ENCODE results near the gene GDNF.

The GDNF gene

GRCh38 chr5:37833990-37834389, 5.9 kb downstream of the GDNF start:
- POLR2A ChIA-PET, result interaction anchor here (1.6 kb wide), 1 partner anchor 11 kb away, joined by 3 read pairs; no protein-coding TSS in a partner anchor
- no peak for DNase-seq (ENCODE audit: extremely low spot score)
- CTCF ChIA-PET, result no interaction called here
- TF ChIP-seq ARNT (IDR thresholded peaks at IDR 0.05), result no peak
- TF ChIP-seq FOXA1 (IDR thresholded peaks at IDR 0.05), result no peak
- TF ChIP-seq TARDBP (IDR thresholded peaks at IDR 0.05), result no peak
- TF ChIP-seq HDGF (IDR thresholded peaks at IDR 0.05; ENCODE audit: borderline replicate concordance), result no peak
- TF ChIP-seq SP1 (IDR thresholded peaks at IDR 0.05), result no peak
- no peak for TF ChIP-seq CTBP1 (IDR thresholded peaks at IDR 0.05; ENCODE audit: borderline replicate concordance)
- TF ChIP-seq ZNF384 (IDR thresholded peaks at IDR 0.05), result no peak
- TF ChIP-seq FOXK2 (IDR thresholded peaks at IDR 0.05), result no peak
- TF ChIP-seq L3MBTL2 (conservative IDR thresholded peaks at IDR 0.05), result no peak
- TF ChIP-seq PKNOX1 (IDR thresholded peaks at IDR 0.05), result no peak
- no peak for TF ChIP-seq SUZ12 (IDR thresholded peaks at IDR 0.05)
- no peak for TF ChIP-seq NFRKB (IDR thresholded peaks at IDR 0.05)
- no peak for TF ChIP-seq LEF1 (IDR thresholded peaks at IDR 0.05; ENCODE audit: borderline replicate concordance)
- no peak for TF ChIP-seq FOXM1 (IDR thresholded peaks at IDR 0.05; ENCODE audit: borderline replicate concordance)

GRCh38 chr5:37831821-37832534, 7.9 kb downstream of the GDNF start:
- CTCF ChIA-PET, result no interaction called here

GRCh38 chr5:37830348-37830747, 9.5 kb downstream of the GDNF start:
- ChIA-PET CTCF (interaction anchor here (1.1 kb wide), 1 partner anchor 56 kb away, joined by 3 read pairs; no protein-coding TSS in a partner anchor), POLR2A (no interaction called here)

More at GRCh38 chr5:37831821-37832534, 7.9 kb downstream of the GDNF start:
- TF ChIP-seq PKNOX1 (IDR thresholded peaks at IDR 0.05) (no peak), FOXM1 (IDR thresholded peaks at IDR 0.05; ENCODE audit: borderline replicate concordance) (no peak), FOXK2 (IDR thresholded peaks at IDR 0.05) (no peak), SUZ12 (IDR thresholded peaks at IDR 0.05) (no peak)
- no peak for DNase-seq (ENCODE audit: extremely low spot score)
- POLR2A ChIA-PET, result no interaction called here

GRCh38 chr5:37825334-37825915, 14.4 kb downstream of the GDNF start:
- ChIA-PET CTCF (no interaction called here), POLR2A (no interaction called here)
- TF ChIP-seq ZNF384 (IDR thresholded peaks at IDR 0.05), result no peak
- no peak for TF ChIP-seq PKNOX1 (IDR thresholded peaks at IDR 0.05)
- no peak for TF ChIP-seq FOXK2 (IDR thresholded peaks at IDR 0.05)
- TF ChIP-seq ELF4 (IDR thresholded peaks at IDR 0.05), result no peak
- no peak for TF ChIP-seq FOXM1 (IDR thresholded peaks at IDR 0.05; ENCODE audit: borderline replicate concordance)
- TF ChIP-seq CTBP1 (IDR thresholded peaks at IDR 0.05; ENCODE audit: borderline replicate concordance), result no peak
- TF ChIP-seq FOXA1 (IDR thresholded peaks at IDR 0.05), result no peak
- TF ChIP-seq HDGF (IDR thresholded peaks at IDR 0.05; ENCODE audit: borderline replicate concordance), result no peak
- TF ChIP-seq ARNT (IDR thresholded peaks at IDR 0.05), result no peak
- no peak for TF ChIP-seq TARDBP (IDR thresholded peaks at IDR 0.05)
- no peak for TF ChIP-seq SP1 (IDR thresholded peaks at IDR 0.05)
- TF ChIP-seq NFRKB (IDR thresholded peaks at IDR 0.05), result no peak
- no peak for TF ChIP-seq BHLHE40 (IDR thresholded peaks at IDR 0.05; ENCODE audit: borderline replicate concordance)
- TF ChIP-seq SUZ12 (IDR thresholded peaks at IDR 0.05), result no peak
- no peak for TF ChIP-seq LEF1 (IDR thresholded peaks at IDR 0.05; ENCODE audit: borderline replicate concordance)
- no peak for TF ChIP-seq L3MBTL2 (conservative IDR thresholded peaks at IDR 0.05)
- DNase-seq (ENCODE audit: extremely low spot score), result no peak

More at GRCh38 chr5:37830348-37830747, 9.5 kb downstream of the GDNF start:
- TF ChIP-seq FOXM1 (IDR thresholded peaks at IDR 0.05; ENCODE audit: borderline replicate concordance), result no peak
- no peak for TF ChIP-seq ARNT (IDR thresholded peaks at IDR 0.05)
- no peak for TF ChIP-seq BHLHE40 (IDR thresholded peaks at IDR 0.05; ENCODE audit: borderline replicate concordance)
- no peak for TF ChIP-seq CTBP1 (IDR thresholded peaks at IDR 0.05; ENCODE audit: borderline replicate concordance)
- TF ChIP-seq TARDBP (IDR thresholded peaks at IDR 0.05), result no peak
- no peak for TF ChIP-seq ZNF384 (IDR thresholded peaks at IDR 0.05)
- TF ChIP-seq HDGF (IDR thresholded peaks at IDR 0.05; ENCODE audit: borderline replicate concordance), result no peak
- TF ChIP-seq SP1 (IDR thresholded peaks at IDR 0.05), result no peak
- no peak for TF ChIP-seq L3MBTL2 (conservative IDR thresholded peaks at IDR 0.05)
- no peak for TF ChIP-seq FOXA1 (IDR thresholded peaks at IDR 0.05)
- no peak for DNase-seq (ENCODE audit: extremely low spot score)

- DNase-seq (ENCODE audit: extremely low spot score), result no peak
- ChIA-PET CTCF (no interaction called here), POLR2A (interaction anchor here (0.7 to 1.3 kb wide), 2 partner anchors 10 to 366 kb away, joined by 3 read pairs; no protein-coding TSS in a partner anchor)
- TF ChIP-seq PKNOX1 (IDR thresholded peaks at IDR 0.05), result no peak
- no peak for TF ChIP-seq FOXA1 (IDR thresholded peaks at IDR 0.05)
- no peak for TF ChIP-seq FOXM1 (IDR thresholded peaks at IDR 0.05; ENCODE audit: borderline replicate concordance)
- no peak for TF ChIP-seq LEF1 (IDR thresholded peaks at IDR 0.05; ENCODE audit: borderline replicate concordance)
- no peak for TF ChIP-seq SUZ12 (IDR thresholded peaks at IDR 0.05)
- TF ChIP-seq ARNT (IDR thresholded peaks at IDR 0.05), result no peak
- TF ChIP-seq L3MBTL2 (conservative IDR thresholded peaks at IDR 0.05), result no peak
- TF ChIP-seq TARDBP (IDR thresholded peaks at IDR 0.05), result no peak
- TF ChIP-seq ELF4 (IDR thresholded peaks at IDR 0.05), result no peak
- no peak for TF ChIP-seq SP1 (IDR thresholded peaks at IDR 0.05)
- TF ChIP-seq FOXK2 (IDR thresholded peaks at IDR 0.05), result no peak
- no peak for TF ChIP-seq ZNF384 (IDR thresholded peaks at IDR 0.05)
- no peak for TF ChIP-seq BHLHE40 (IDR thresholded peaks at IDR 0.05; ENCODE audit: borderline replicate concordance)
- no peak for TF ChIP-seq CTBP1 (IDR thresholded peaks at IDR 0.05; ENCODE audit: borderline replicate concordance)
- no peak for TF ChIP-seq HDGF (IDR thresholded peaks at IDR 0.05; ENCODE audit: borderline replicate concordance)
- TF ChIP-seq NFRKB (IDR thresholded peaks at IDR 0.05), result no peak
Measured at GRCh38 chr5:37823433-37824152, 16.2 kb downstream of the GDNF start.
